Epithelial cell of proximal tubule (primary cell): ENCODE data around the gene TMEM59. TPM values are rescaled to one million over a fixed set of nuclear protein-coding genes. Genes with fewer than 3 reads are reported as not detected.

ENCODE experiments used
- DNase-seq: peaks from one replicate; pipeline ENCODE4 v3.0.0-alpha.2; 2011; ENCODE audit warnings: low read depth
- H3K4me3 ChIP-seq: 2 replicates; pipeline ENCODE4 v1.5.1; 2011; ENCODE audit warnings: low read depth, mild to moderate bottlenecking, low read length
- CTCF ChIP-seq: conservative IDR thresholded peaks from 2 replicates; pipeline ENCODE4 v1.5.1; 2012; ENCODE audit warnings: low read depth, mild to moderate bottlenecking, low read length
- total RNA-seq: library from RNA; depleted of rRNA; stranded (reverse); fragments of >200 nt; gene quantifications from 2 replicates; pipeline ENCODE4 v1.2.3, GENCODE V29; 2015

The TMEM59 gene
- total RNA-seq, 1 donor from 2014 or later, result 106 TPM

- TF ChIP-seq CTCF, result no peak
- H3K4me3 ChIP-seq, result no peak overlapping the region
- DNase-seq, result peak; percentile 25
Measured at GRCh38 chr1:54016343-54017282, 36.4 kb downstream of the TMEM59 start.

GRCh38 chr1:54014009-54014629 lies 38.9 kb downstream of the TMEM59 start:
- TF ChIP-seq CTCF, result no peak
- no peak for DNase-seq
- H3K4me3 ChIP-seq, result no peak overlapping the region

GRCh38 chr1:54013393-54014008 lies 39.5 kb downstream of the TMEM59 start:
- H3K4me3 ChIP-seq, result no peak overlapping the region
- no peak for DNase-seq
- no peak for TF ChIP-seq CTCF

- TF ChIP-seq CTCF, result no peak
- H3K4me3 ChIP-seq, result no peak overlapping the region
- no peak for DNase-seq
Measured at GRCh38 chr1:54012863-54013262, 40.1 kb downstream of the TMEM59 start.

GRCh38 chr1:54012008-54012325 lies 41.0 kb downstream of the TMEM59 start:
- H3K4me3 ChIP-seq, result no peak overlapping the region
- TF ChIP-seq CTCF, result no peak
- DNase-seq, result no peak

- TF ChIP-seq CTCF, result no peak
- no peak for DNase-seq
- H3K4me3 ChIP-seq, result no peak overlapping the region
Measured at GRCh38 chr1:54011316-54012007, 41.5 kb downstream of the TMEM59 start.
